HFFc6 (cell line): ENCODE measurements around the gene HENMT1. TPM values are rescaled to one million over a fixed set of nuclear protein-coding genes. Genes with fewer than 3 reads are reported as not detected.

Experiments
- DNase-seq: peaks from one replicate; pipeline ENCODE4 v3.0.0-alpha.2; 2018
- H3K27ac Mint-ChIP-seq: 2 replicates; pipeline ENCODE4 v1.8.0; 2020; ENCODE audit warnings: mild to moderate bottlenecking, mixed read lengths
- H3K27me3 Mint-ChIP-seq: 2 replicates; pipeline ENCODE4 v1.8.0; 2021; ENCODE audit warnings: mild to moderate bottlenecking, moderate library complexity, mixed read lengths; ENCODE audit not compliant: insufficient read depth
- H3K36me3 Mint-ChIP-seq: 2 replicates; pipeline ENCODE4 v1.8.0; 2021; ENCODE audit warnings: low read depth, mixed read lengths
- H3K4me1 Mint-ChIP-seq: 2 replicates; pipeline ENCODE4 v1.8.0; 2020; ENCODE audit warnings: low read depth, mixed read lengths
- H3K4me3 Mint-ChIP-seq: 2 replicates; pipeline ENCODE4 v1.8.0; 2020; ENCODE audit warnings: mild to moderate bottlenecking, moderate library complexity, mixed read lengths
- H3K9me3 Mint-ChIP-seq: 2 replicates; pipeline ENCODE4 v1.8.0; 2020; ENCODE audit warnings: mild to moderate bottlenecking, mixed read lengths
- total RNA-seq, 6 experiments: library from RNA; stranded (reverse); fragmentation: NEBNext Ultra II Directional; extraction: Animal tissue kit (Norgen Biotek cat#: 25700); gene quantifications; 2 replicates in 1 of 6; 3 replicates in 5 of 6; pipeline ENCODE4 v1.2.3, GENCODE V29; 2021
- TF ChIP-seq, protein P1 (sequence below): fragments of 200-600 bp; sonication (generic); IDR thresholded peaks from 2 replicates; pipeline ENCODE4 v1.5.0; 2021; ENCODE audit warnings: antibody characterized with exemption, mild to moderate bottlenecking

HENMT1 gene
- total RNA-seq, 6 experiments from 2014 or later, result 0.37 to 2.7 (median 0.45) TPM

DNA sequence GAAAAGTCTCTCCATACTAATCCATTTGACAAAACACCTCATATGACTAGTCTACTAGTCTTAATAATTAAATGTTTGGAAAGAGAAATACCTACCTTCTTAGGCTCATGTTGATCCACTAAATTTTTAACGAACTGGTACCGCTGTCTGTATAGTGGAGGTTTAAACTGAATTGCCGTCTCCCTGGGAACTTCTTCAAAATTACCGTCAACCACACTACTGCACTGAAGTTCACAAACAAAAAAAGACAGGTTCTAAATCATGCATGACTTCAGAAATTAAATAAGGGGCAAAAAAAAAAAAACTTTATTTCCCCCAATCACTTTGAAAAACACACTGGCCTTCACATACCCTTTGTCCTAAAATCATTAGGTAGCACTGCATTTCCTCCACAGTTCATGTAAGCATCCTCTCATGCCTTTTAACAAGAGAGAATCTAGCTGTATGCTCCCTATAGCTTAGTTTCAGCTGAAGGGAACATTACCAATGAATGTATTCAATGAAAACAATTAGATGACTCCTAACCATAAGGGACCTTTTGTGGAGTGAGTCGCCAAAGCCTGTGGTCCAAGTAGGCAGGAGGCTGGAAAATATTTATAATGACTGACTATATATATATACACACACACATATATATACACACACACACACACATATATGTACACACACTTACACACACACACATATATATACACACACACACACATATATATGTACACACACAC is 3.4 kb downstream of the HENMT1 start:
- Mint-ChIP-seq H3K9me3 (no peaks in the 10 kb centered on the region), H3K36me3 (no peaks in the 10 kb centered on the region), H3K4me3 (no peak overlapping the region), H3K27me3 (peaks cover 9% of the 10 kb centered on the region; the same call in 1 of the 2 replicates), H3K27ac (no peak overlapping the region), H3K4me1 (no peaks in the 10 kb centered on the region)
- TF ChIP-seq, protein P1, sequence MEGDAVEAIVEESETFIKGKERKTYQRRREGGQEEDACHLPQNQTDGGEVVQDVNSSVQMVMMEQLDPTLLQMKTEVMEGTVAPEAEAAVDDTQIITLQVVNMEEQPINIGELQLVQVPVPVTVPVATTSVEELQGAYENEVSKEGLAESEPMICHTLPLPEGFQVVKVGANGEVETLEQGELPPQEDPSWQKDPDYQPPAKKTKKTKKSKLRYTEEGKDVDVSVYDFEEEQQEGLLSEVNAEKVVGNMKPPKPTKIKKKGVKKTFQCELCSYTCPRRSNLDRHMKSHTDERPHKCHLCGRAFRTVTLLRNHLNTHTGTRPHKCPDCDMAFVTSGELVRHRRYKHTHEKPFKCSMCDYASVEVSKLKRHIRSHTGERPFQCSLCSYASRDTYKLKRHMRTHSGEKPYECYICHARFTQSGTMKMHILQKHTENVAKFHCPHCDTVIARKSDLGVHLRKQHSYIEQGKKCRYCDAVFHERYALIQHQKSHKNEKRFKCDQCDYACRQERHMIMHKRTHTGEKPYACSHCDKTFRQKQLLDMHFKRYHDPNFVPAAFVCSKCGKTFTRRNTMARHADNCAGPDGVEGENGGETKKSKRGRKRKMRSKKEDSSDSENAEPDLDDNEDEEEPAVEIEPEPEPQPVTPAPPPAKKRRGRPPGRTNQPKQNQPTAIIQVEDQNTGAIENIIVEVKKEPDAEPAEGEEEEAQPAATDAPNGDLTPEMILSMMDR, result no peak
- no peak for DNase-seq

DNA sequence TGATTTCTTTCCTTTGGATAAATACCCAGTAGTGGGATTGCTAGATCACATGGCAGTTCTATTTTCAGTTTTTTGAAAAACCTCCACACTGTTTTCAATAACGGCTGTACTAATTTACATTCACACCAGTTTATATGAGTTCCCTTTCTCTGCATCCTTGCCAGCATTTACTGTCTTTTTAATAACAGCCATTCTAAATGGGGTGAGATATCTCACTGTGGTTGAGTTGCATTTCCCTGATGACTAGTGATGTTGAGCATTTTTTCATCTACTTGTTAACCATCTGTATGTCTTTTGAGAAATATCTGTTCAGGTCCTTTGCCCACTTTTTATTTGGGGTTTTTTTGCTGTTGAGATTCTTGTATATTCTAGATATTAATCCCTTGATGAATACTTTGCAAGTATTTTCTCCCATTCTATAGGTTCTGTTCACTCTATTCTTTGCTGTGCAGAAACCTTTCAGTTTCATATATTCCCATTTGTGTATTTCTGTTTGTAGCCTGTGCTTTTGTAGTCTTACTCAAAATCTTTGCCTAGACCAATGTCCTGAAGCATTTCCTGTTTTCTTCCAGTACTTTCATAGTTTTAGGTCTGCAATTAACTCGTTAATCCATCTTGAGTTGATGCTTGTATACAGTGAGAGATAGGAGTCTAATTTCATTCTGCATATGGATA is 7.3 kb downstream of the HENMT1 start:
- Mint-ChIP-seq H3K4me1 (no peaks in the 10 kb centered on the region), H3K27me3 (peaks cover 8% of the 10 kb centered on the region; the same call in 1 of the 2 replicates), H3K27ac (no peak overlapping the region), H3K9me3 (no peaks in the 10 kb centered on the region; the same call in 1 of the 2 replicates), H3K36me3 (no peaks in the 10 kb centered on the region), H3K4me3 (no peak overlapping the region)
- TF ChIP-seq, protein P1, result no peak
- no peak for DNase-seq

DNA sequence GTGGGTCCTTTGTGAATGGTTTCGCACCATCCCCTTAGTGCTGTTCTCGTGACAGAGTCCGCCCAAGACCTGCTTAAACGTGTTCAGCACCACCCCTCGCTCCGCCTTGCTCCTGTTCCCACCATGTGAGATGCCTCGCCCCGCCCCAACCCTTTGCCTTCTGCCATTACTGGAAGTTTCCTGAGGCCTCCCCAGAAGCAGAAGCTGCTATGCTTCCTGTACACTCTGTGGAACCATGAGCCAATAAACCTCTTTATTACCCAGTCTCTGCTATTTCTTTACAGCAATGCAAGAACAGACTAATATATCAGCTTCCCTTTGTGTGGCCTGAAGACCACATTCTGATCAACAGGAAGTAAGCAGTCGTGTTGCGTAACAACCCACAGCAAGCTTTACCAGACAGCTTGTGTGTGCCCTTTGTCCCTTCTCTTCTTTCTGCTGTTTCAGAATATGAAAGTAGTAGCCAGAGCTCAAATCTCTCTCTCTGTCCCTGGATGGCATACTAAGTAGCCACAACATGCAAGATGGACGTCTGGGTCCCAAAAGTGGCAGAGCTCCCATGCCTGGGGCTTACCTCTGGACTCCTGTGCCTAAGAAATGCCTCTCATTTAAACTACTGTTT is 14.1 kb downstream of the HENMT1 start:
- DNase-seq, result peak; percentile 28

DNA sequence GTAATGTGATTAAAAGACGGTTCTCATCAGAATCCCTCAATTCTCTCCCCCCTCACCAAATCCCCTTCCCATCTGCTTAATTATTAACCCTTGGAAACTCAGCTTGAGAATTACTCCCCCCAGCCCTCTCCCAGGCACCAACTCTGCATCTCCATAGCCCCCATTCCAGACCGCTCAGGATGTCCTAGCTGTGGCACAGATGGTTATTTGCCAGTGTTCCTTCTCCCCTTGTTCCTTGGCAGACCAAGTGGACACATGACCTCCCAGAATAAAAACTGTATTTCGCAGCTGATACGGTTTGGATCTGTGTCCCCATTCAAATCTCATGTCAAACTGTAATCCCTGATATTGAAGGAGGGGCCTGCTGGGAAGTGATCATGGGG is 14.6 kb downstream of the HENMT1 start:
- peaks cover 9% of the 10 kb centered on the region for H3K4me1 Mint-ChIP-seq
- H3K27me3 Mint-ChIP-seq, result peaks cover 6% of the 10 kb centered on the region
- H3K9me3 Mint-ChIP-seq, result no peaks in the 10 kb centered on the region
- no peaks in the 10 kb centered on the region for H3K36me3 Mint-ChIP-seq
- no peak for DNase-seq
- H3K27ac Mint-ChIP-seq, result no peak overlapping the region
- H3K4me3 Mint-ChIP-seq, result no peak overlapping the region
- TF ChIP-seq, protein P1, result no peak

More for the DNA sequence above, 14.1 kb downstream of the HENMT1 start:
- Mint-ChIP-seq H3K4me3 (no peak overlapping the region), H3K27ac (peak overlapping the region; percentile 48; the same call in 1 of the 2 replicates), H3K27me3 (peaks cover 6% of the 10 kb centered on the region), H3K9me3 (no peaks in the 10 kb centered on the region; the same call in 1 of the 2 replicates), H3K36me3 (no peaks in the 10 kb centered on the region), H3K4me1 (peaks cover 9% of the 10 kb centered on the region)
- TF ChIP-seq, protein P1, result no peak

DNA sequence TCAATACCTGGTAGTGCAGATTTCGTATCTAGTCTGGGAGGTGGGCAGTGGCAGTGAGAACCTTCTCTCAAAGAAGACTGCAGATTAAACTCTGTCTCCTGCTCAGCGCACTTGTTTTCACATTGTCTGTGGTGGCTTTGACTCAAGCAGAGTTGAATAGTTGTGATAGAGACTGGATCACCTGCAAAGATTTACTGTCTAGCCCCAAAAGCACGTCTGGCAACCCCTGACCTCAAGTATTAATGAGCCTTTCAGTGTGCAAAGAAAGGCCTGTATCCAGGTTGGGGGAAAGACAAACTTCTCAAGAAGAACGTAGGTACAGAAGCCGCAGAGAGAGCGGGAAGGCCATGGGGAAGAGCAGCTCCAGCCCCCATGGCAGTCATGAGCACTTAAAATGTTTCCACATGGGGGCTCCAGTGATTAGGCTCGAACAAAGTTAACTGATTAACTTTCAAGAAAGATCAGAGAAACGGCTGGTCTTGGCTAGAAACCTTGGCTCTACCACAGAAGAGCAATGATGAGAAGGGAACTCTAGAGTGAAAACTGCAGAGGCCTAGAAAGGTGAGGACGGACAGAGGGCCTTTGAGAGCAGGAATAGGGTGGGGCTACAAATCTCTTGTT is 15.2 kb downstream of the HENMT1 start:
- no peaks in the 10 kb centered on the region for H3K9me3 Mint-ChIP-seq
- H3K4me1 Mint-ChIP-seq, result peaks cover 9% of the 10 kb centered on the region
- no peaks in the 10 kb centered on the region for H3K36me3 Mint-ChIP-seq
- TF ChIP-seq, protein P1, result no peak
- H3K4me3 Mint-ChIP-seq, result no peak overlapping the region
- H3K27ac Mint-ChIP-seq, result no peak overlapping the region
- peaks cover 6% of the 10 kb centered on the region for H3K27me3 Mint-ChIP-seq
- DNase-seq, result no peak
